ENCODE data around the gene PTPRG. TPM values are rescaled to one million over a fixed set of nuclear protein-coding genes. Genes with fewer than 3 reads are reported as not detected.

PTPRG gene
- total RNA-seq, 1 donor: 148 TPM

DNA sequence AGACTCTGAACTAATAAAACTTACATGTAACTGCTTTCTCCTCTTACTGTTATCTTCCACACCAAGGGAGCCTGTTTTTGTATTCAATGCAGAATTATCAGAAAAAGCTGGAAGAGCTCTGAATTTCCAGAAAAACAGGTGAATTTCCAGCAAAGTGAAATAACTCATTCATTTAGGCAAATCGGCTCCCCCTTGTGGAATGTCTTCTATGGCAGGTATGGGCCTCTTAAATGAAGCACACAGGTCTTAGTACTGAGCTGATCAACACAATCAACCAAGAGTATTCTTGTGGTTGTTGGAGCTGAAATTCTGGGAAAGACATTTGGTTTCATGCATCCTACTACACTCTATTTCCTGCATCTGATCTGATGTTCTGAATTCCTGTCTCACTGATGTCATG is 31.0 kb upstream of the PTPRG start:
- H3K27ac ChIP-seq (ENCODE audit: low read depth, low read length): no peak overlapping the region
- H3K27me3 ChIP-seq (ENCODE audit: insufficient read depth, low read length): no peaks in the 10 kb centered on the region
- DNase-seq (ENCODE audit: insufficient read length, low spot score, missing footprints): no peak
- no peaks in the 10 kb centered on the region for H3K9me3 ChIP-seq (ENCODE audit: low read depth, low read length)
- H3K4me2 ChIP-seq (ENCODE audit: insufficient read depth, low read length): no peak overlapping the region
- no peak overlapping the region for H3K4me3 ChIP-seq (ENCODE audit: insufficient read depth, low read length)
- H2AFZ ChIP-seq (ENCODE audit: low read length): no peak overlapping the region
- no peaks in the 10 kb centered on the region for H4K20me1 ChIP-seq (ENCODE audit: insufficient read depth, low read length)
- no peaks in the 10 kb centered on the region for H3K4me1 ChIP-seq (ENCODE audit: insufficient read depth, low read length)
- peak; percentile 45 for TF ChIP-seq CTCF (IDR thresholded peaks at IDR 0.05; ENCODE audit: extremely low read depth, low read depth, low read length)
- H3K79me2 ChIP-seq (ENCODE audit: insufficient read depth, low read length): no peaks in the 10 kb centered on the region
- H3K36me3 ChIP-seq (ENCODE audit: insufficient read depth, low read length): no peaks in the 10 kb centered on the region

- no peaks in the 10 kb centered on the region for H3K9me3 ChIP-seq (ENCODE audit: low read depth, low read length)
- no peak overlapping the region for H2AFZ ChIP-seq (ENCODE audit: low read length)
- H3K79me2 ChIP-seq (ENCODE audit: insufficient read depth, low read length): no peaks in the 10 kb centered on the region
- TF ChIP-seq CTCF (IDR thresholded peaks at IDR 0.05; ENCODE audit: extremely low read depth, low read depth, low read length): no peak
- no peak overlapping the region for H3K4me2 ChIP-seq (ENCODE audit: insufficient read depth, low read length)
- no peaks in the 10 kb centered on the region for H3K36me3 ChIP-seq (ENCODE audit: insufficient read depth, low read length)
- no peaks in the 10 kb centered on the region for H4K20me1 ChIP-seq (ENCODE audit: insufficient read depth, low read length)
- no peak overlapping the region for H3K4me3 ChIP-seq (ENCODE audit: insufficient read depth, low read length)
- H3K27ac ChIP-seq (ENCODE audit: low read depth, low read length): no peak overlapping the region
- DNase-seq (ENCODE audit: insufficient read length, low spot score, missing footprints): no peak
- H3K27me3 ChIP-seq (ENCODE audit: insufficient read depth, low read length): no peaks in the 10 kb centered on the region
- H3K4me1 ChIP-seq (ENCODE audit: insufficient read depth, low read length): no peaks in the 10 kb centered on the region
Observed at GRCh38 chr3:61531528-61531927, 29.8 kb upstream of the PTPRG start.

DNA sequence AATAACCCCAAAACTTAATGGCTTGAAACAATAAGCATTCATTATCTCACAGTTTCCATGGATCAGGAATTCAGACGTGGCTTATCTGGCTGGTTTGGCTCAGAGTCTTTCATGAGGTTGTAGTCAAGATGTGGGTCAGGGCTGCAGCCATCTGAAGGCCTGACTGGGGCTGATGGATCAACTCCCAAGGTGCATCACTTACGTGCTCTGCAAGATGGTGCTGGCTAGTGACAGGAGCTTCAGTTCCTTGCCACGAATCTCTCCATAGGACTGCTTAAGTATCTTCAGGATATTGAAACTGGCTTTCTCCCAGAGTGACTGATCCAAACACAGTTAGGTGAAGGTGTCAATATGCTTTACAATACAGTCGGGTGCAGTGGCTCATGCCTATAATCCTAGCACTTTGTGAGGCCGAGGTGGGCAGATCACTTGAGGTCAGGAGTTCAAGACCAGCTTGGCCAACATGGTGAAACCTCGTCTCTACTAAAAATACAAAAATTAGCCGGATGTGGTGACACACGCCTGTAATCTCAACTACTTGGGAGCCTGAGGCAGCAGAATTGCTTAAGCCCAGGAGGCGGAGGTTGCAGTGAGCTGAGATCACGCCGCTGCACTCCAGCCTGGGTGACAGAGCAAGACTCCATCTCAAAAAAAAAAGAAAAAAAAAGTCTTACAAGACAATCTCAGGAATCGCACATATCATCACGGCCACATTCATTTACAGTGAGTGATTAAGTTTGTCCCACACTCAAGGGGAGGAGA is 28.5 kb upstream of the PTPRG start:
- no peaks in the 10 kb centered on the region for H3K79me2 ChIP-seq (ENCODE audit: insufficient read depth, low read length)
- H3K4me3 ChIP-seq (ENCODE audit: insufficient read depth, low read length): no peak overlapping the region

More for the DNA sequence above, 28.5 kb upstream of the PTPRG start:
- H3K36me3 ChIP-seq (ENCODE audit: insufficient read depth, low read length): no peaks in the 10 kb centered on the region
- no peak for DNase-seq (ENCODE audit: insufficient read length, low spot score, missing footprints)
- no peaks in the 10 kb centered on the region for H3K27me3 ChIP-seq (ENCODE audit: insufficient read depth, low read length)
- H3K27ac ChIP-seq (ENCODE audit: low read depth, low read length): no peak overlapping the region
- no peak overlapping the region for H3K4me2 ChIP-seq (ENCODE audit: insufficient read depth, low read length)
- no peaks in the 10 kb centered on the region for H3K9me3 ChIP-seq (ENCODE audit: low read depth, low read length)
- no peak for TF ChIP-seq CTCF (IDR thresholded peaks at IDR 0.05; ENCODE audit: extremely low read depth, low read depth, low read length)
- H2AFZ ChIP-seq (ENCODE audit: low read length): no peak overlapping the region
- H4K20me1 ChIP-seq (ENCODE audit: insufficient read depth, low read length): no peaks in the 10 kb centered on the region
- no peaks in the 10 kb centered on the region for H3K4me1 ChIP-seq (ENCODE audit: insufficient read depth, low read length)

Measured in osteoblast (primary cell).